ENCODE measurements around the gene GPRIN1.

DNA sequence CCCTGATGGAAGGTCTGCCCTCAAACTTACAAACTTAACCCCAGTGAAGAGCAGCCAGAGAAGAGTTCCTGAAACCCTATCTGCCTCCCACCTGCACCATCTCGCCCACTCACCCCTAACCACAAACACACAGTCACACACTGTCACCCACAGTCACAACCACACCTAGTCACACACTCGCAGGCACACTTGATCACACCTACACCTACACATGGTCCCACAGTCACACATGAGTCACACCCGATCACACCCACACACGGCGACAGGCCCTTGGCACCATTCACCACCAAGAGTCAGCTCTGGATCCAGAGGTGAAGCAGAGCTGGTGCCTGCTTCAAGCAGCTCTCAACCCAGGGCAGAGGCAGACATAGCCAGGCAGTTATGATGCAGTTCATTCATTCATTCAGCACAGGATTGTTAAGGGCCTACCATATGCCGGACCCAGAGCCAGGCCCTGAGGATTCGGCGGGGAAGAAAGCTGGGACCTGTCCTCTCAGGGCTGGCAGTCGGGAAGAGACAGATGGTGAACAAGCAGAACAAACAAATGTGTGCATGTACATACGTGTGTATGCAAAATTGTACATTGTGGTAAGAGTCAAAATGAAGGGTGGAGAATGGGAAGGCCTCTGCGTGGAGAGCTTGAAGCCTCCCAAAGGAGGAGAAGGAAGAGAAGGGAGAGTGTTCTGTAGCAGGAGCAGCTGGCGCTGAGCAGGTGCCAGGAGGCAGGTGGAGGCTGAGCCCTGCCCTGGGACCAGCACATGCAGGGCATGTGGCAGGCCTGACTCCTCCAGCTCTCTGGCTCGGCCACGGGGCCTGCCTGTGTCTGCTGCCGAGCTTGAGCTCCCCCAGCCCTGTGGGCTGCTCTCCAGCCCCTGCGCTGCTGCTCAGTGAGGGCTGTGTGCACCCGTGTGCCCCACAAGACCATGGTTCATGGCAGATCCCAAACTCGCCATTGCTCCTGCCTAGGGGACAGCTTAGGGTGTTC is 43.7 kb upstream of the GPRIN1 start:
- TF ChIP-seq CTCF (IDR thresholded peaks at IDR 0.05; ENCODE audit: low read depth, low read length, poor library complexity, severe bottlenecking) (no peak), EZH2phosphoT487 (IDR thresholded peaks at IDR 0.05; ENCODE audit: borderline replicate concordance, low read length) (no peak)

All from DOHH2 (cell line).